AG09309 (cell line): ENCODE results near the gene OSTC.
A peak's percentile ranks its signal among the peaks of the same experiment; 100 is the strongest.

ENCODE experiments used
- DNase-seq: peaks from one replicate; pipeline ENCODE4 v3.0.0-alpha.2; 2010; ENCODE audit warnings: low read depth
- H3K4me3 ChIP-seq: 2 replicates; pipeline ENCODE4 v1.5.1; 2011; ENCODE audit warnings: mild to moderate bottlenecking, low read depth, low read length, moderate library complexity; ENCODE audit not compliant: control insufficient read depth
- TF ChIP-seq, protein P1 (sequence below): IDR thresholded peaks from 2 replicates; pipeline ENCODE4 v1.5.1; 2011; ENCODE audit warnings: mild to moderate bottlenecking, low read depth, low read length, inconsistent platforms; ENCODE audit not compliant: insufficient read depth, control insufficient read depth; ENCODE audit errors: missing control alignments

OSTC gene

DNA sequence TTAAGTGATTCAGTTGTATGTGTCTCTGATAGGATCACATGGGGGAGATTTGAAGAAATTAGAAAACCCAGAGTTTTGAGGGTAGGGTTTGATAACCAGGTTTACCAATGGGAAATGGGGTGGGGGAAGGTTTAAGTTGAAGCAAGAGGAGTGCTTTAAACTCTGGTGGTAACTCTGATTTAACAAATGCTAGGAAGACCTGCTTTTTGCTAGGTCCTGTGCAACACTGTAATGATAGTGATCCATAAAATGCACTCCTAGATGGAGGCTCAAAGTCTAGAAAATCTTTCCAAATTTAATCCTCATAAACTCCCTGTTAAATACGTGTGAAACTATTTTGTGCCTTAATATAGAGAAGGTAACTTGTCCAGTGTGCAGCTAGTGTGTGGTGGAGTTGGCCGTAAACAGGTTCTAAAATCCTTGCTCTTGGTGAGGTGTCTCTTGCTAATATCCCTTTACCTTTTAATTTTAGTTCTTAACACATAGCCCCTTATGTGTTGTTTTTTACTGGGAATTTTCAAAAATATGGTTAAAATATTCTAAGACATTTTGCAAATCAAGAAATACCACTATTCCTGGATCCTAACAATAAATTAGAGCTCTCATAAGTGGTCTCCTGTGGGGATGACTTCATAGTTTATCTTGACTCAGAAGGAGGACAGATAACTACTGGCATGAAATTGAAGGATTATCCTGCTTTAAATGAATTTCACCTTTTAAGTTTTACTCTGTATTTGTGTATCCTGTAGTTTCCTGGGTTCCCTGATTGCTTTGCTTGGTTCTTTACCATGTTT is 25.9 kb upstream of the OSTC start:
- no peak for DNase-seq
- H3K4me3 ChIP-seq: no peak overlapping the region
- TF ChIP-seq, protein P1, sequence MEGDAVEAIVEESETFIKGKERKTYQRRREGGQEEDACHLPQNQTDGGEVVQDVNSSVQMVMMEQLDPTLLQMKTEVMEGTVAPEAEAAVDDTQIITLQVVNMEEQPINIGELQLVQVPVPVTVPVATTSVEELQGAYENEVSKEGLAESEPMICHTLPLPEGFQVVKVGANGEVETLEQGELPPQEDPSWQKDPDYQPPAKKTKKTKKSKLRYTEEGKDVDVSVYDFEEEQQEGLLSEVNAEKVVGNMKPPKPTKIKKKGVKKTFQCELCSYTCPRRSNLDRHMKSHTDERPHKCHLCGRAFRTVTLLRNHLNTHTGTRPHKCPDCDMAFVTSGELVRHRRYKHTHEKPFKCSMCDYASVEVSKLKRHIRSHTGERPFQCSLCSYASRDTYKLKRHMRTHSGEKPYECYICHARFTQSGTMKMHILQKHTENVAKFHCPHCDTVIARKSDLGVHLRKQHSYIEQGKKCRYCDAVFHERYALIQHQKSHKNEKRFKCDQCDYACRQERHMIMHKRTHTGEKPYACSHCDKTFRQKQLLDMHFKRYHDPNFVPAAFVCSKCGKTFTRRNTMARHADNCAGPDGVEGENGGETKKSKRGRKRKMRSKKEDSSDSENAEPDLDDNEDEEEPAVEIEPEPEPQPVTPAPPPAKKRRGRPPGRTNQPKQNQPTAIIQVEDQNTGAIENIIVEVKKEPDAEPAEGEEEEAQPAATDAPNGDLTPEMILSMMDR: no peak

DNA sequence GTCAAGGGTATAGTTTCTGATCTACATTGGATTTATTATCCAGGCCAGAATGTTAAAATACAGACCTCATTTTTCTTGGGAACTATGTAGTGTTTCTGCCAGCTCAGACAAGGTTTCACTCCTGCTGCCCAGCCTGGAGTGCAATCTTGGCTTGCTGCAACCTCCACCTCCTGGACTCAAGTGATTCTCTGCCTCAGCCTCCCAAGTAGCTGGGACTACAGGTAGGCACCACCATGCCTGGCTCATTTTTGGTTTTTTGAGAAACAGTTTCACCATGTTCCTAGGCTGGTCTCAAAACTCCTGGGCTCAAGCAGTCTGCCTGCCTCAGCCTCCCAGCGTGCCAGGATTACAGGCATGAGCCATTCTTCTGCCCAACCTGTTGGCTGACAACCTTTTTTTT is 24.3 kb upstream of the OSTC start:
- TF ChIP-seq, protein P1: no peak
- no peak for DNase-seq
- no peak overlapping the region for H3K4me3 ChIP-seq

DNA sequence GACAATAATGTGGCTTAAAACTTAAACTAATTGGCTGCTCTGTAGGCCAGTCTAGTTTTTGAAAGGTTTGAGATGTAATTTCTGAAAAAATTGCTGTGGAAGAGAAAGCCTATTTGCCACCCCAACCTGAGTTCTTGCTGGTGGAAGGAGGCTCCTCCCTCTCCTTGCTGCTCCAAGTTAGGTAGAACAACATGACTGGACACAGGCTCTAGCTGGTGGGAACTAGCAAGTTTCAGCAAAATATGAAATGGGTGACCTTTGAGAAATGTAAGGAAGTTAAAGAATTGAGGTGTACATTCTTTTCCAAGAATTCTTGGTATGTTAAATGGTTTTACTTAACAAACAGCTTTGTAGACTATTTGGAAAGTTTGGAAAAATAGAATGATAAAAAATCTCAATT is 22.0 kb upstream of the OSTC start:
- TF ChIP-seq, protein P1: no peak
- no peak overlapping the region for H3K4me3 ChIP-seq
- DNase-seq: no peak

DNA sequence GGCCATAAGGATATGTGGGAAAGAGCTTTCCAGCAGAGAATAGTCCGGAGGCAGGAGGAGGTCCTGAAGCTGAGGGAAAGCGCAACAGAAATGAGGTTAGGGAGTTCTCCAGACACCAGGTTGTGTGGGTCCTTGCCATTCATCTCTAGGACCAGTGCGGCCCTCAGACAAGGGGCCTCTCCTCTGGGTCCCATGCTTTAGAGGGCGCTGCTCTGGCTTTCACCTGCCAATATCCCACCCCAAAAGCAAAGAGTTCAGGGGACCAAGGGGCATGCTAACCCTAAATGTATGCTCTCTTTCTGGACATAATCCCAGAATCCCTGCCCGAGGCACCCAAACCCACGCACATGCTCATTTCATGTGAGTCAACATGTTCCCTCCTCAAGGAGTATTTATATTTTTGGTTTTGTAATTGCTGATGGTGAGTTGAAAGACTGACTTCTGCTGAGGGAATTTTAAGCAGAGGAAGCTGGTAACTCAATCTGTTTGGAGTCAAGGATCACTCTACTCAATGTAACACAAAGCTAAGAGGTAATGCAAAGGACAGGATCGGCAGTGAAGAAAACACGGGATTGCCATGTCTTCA is 15.2 kb upstream of the OSTC start:
- DNase-seq: no peak
- H3K4me3 ChIP-seq: no peak overlapping the region
- TF ChIP-seq, protein P1: no peak

DNA sequence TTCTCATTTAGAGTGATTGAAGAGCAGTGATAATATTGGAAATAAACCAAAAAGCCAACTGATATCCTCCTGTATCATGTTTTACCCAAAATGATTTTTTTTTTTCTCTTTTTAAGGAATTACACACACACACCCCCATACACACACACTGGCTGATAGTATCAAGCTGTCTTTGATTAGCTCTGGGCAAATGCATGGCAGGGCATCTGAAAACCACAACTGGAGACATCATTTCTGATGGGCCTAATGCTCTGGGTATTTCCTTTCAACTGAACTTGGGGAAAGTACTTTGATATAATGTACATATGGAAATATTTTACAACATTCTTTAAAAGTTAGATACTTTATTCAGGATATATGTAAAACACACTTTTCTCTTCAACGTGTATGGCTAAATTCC is 14.2 kb upstream of the OSTC start:
- TF ChIP-seq, protein P1: no peak
- H3K4me3 ChIP-seq: no peak overlapping the region
- no peak for DNase-seq

DNA sequence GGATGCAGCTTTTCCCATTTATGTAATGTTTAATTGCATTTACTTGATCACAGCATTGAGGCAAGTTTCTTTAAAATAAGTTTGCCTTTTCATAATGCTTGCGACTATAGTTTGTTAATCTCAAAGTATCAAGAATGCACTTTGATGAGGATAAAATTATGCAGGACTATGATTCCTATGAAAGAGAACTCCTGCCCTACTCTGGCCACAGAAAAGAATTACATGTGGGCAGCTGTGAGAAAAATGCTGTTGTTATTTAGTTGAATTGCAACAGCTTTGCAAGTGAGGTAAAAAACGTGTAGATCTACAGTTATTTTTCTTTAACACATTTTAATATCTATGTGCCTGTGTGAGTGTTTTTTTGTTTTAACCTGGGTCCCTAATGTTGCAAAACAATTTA is 12.5 kb upstream of the OSTC start:
- DNase-seq: no peak
- H3K4me3 ChIP-seq: no peak overlapping the region
- TF ChIP-seq, protein P1: peak; percentile 35
